Fibroblast of peridontal ligament (primary cell): ENCODE data around the gene ZNF655.

Experiments used
- DNase-seq: peaks from one replicate; pipeline ENCODE4 v3.0.0-alpha.2; 2010; ENCODE audit errors: extremely low read depth

ZNF655 gene

DNA sequence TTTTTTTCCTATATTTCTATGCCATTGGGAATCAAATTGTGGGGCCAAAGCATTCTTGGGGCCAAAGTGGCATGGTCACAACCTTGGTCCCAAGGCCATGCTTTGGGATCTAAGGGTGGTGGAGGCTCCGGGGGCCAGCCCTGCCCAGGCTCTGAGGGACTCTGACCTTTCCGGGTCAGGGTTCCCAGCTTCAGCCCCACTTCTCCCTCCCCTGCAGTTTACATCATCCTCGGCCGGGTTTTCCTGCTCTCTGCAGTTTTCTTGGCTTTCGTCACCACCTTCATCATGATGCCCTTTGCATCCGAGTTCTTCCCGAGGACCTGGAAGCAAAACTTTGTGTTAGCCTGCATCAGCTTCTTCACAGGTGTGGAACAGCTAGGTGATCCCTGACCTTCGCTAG lies 48.1 kb downstream of the ZNF655 start:
- no peak for DNase-seq

DNA sequence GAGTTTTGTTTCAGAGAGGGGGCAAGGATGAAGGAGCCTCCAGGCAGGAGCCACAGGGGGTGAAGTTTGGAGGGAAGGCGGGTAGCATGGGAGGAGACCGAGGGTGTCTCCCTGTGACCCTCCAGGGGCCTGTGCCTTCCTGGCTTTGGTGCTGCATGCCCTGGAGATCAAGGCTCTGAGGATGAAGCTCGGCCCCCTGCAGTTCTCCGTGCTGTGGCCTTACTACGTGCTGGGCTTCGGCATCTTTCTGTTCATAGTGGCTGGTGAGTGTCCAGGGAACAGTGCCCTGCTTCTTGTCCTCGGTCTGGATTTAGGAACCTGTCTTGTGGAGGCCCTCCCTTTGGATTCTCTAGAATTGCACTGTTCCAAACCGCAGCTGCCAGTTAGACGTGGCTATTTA lies 49.1 kb downstream of the ZNF655 start:
- DNase-seq: no peak

DNA sequence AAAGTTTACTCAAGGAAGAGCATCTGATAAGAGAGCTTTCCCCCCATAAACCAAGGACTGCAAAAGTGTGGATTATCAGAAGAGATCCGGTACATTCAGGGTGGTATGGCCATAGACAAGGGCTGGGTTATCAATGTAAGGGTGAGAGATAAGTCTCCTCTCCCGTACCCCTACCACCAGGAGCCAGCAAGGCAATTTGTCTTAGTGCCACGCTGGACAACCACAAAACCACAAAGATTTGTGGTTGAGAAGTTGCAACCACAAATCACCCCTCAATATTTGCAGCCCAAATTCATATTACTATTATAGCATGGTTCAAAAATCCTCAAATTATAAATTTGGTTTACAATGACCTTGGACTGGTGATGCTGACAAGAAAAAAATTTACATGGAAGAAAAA lies 56.1 kb downstream of the ZNF655 start:
- DNase-seq: no peak

DNA sequence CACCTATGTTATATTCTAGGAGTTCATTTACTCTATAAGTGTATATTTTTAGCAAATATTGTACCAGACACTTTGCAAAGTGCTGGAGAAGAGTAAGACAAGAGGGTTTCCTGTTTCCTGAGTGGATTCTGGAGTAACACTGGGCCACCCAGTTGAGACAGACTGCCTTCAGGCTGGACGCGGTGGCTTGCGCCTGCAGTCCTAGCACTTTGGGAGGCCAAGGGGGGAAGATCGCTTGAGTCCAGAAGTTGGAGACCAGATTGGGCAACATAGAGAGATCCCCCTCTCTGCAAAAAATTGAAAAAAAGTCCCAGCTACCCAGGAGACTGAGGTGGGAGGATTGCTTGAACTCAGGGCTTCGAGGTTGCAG lies 57.5 kb downstream of the ZNF655 start:
- no peak for DNase-seq

DNA sequence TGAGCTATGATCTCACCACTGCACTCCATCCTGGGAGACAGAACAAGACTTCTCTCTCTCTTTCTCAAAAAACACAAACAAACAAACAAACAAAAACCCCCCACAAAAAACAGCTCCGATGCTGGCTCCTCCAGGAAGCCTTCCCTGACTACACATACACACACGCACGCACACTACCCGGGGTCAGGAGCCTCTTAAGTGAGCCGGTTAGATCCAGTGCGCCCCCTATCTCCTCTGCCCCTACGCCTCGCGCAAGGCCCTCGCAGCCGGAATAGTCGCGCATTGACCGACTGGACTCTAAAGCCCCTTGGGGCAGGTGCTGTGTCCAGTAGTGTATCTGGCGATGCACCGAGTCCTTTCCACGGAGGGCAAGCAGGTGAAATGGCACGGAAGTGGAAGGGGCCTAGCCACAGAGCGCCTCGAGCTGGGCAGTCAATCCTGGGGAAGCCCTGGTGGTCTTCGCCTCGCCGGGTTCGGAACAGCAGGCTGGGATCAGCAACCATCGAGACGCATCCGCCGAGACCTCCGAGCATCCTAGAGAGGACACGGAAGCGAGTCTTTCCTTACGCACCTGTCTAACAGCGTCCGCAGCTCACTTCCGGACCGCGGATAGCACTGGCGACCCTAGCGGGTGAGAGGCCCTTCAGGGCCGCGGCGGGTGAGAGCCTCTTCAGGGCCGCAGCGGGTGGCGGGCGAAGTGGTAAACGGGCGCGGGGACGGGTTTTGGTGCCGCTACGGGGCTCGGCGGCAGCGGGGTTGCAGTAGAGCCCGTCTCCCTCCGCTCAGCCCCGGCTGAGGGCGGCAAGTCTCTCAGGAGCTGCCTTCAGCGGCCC lies 58.1 kb downstream of the ZNF655 start, which contains the start of gene ZSCAN25:
Gene ZSCAN25, plus strand, starts transcription at position 588 of the 833 bp plus-strand sequence. CDS start 2,661 bp downstream, outside the sequence.
- peak; percentile 92 for DNase-seq

DNA sequence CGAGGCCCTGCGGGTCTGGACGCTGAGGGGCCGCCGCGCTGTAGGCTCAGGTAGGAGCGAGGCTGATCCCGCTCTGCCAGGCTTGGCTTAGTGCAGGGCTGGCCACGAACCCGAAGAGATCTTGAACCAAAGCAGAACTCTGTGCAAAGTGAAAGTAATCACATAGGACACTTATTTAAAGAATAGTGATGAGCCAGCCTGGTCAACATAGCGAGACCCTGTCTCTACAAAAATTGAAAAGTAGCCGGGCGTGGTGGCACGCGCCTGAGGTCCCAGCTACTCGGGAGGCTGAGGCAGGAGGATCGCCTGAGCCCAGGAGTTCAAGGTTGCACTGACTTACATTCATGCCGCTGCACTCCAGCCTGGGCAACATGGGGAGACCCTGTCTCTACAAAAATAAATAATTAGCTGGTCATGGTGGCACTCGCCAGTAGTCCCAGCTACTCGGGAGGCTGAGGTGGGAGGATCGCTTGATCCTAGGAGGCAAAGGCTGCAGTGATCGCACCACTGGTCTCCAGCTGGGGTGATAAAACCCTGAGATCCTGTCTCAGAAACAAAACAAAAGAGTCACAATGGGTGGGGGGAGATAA lies 58.8 kb downstream of the ZNF655 start:
- no peak for DNase-seq

DNA sequence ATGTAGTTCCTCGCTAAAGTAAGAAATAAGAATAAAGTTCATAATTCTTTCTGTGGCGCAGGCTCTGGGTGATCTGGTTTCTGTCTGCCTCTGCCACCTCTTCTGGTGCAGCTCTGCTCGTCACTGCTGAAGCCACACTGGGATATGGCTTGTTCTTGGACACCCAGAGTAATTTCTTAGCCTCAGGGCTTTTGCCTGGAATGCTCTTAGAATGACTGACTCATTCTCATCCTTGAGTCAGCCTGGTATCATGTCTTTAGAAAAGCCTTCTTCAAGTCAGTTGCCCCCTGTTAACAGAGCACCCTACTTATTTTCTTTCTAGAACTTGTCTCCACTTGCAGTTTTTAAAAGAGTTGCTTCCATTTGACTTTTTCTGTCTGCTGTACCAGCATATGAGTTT lies 60.3 kb downstream of the ZNF655 start:
- peak; percentile 2 for DNase-seq

DNA sequence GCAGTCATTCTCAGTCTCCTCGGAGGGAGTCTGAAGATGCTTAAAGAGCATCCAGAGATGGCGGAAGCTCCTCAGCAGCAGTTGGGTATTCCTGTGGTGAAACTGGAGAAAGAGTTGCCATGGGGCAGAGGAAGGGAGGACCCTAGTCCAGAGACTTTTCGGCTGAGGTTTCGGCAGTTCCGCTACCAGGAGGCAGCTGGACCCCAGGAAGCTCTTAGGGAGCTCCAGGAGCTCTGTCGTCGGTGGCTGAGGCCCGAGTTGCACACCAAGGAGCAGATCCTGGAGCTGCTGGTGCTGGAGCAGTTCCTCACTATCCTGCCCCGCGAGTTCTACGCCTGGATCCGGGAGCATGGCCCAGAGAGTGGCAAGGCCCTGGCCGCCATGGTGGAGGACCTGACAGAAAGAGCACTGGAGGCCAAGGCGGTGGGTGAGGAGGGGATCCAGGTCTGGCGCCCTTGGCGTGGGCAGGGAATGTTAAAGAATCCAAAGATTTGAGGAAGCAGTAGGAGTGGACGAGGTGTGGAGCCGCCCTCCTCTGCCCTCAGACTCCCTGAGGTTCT lies 61.2 kb downstream of the ZNF655 start:
- no peak for DNase-seq

DNA sequence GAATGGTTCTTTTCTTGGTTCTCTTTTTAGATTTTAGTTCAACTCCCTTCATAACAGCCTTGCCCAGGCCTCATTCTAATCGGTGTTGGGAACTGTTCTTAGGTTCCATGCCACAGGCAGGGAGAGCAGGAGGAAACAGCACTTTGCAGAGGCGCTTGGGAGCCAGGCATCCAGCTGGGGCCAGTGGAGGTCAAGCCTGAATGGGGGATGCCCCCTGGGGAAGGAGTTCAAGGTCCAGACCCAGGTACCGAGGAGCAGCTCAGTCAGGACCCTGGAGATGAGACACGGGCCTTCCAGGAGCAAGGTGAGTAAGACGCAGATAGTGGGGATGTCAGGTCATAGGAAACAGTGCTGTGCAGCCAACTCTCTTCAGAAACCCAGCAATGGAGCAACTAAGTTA lies 62.8 kb downstream of the ZNF655 start:
- no peak for DNase-seq

DNA sequence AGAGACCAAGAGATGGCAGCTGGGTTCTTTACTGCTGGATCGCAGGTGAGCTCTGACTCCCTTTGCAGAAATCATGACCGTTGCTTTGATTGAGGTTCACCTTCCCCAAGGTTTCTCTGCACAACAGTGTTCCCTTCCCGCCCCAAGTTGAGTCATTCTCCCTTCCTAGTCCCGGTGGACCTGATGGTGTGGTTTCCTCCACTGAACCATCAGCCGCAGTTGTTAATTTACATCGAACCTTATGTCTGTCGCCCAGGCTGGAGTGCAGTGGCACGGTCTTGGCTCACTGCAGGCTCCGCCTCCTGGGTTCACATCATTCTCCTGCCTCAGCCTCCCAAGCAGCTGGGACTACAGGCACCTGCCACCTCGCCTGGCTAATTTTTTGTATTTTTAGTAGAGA lies 64.2 kb downstream of the ZNF655 start:
- no peak for DNase-seq

DNA sequence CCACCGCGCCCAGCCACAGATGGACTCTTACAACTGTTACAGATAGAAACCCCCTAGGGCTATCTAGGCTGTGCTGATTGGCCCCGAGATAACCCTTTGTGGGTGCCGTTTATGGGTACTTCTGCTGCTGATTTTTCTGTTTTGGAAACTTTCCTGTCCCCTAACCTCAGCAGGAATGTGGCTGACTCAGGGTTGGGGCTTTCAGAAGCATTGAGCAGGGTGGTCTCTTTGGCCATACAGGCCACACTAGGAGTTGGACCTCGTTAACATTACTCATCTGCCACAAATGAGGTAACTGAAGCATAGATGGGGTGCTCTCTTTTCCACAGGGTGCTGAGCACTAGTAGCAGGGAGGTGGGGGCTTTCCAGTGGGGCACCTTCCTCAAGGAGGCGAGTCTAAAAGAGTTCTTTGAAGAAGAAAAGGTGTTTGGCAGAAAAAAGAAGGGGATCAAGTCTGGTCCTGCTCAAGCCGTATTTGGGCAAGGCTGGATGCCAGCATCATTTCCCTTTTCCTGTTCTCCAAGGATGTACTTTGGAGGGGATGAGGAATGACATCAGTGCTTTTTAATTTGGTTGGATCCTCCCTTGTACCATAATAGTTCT lies 64.8 kb downstream of the ZNF655 start:
- DNase-seq: no peak

DNA sequence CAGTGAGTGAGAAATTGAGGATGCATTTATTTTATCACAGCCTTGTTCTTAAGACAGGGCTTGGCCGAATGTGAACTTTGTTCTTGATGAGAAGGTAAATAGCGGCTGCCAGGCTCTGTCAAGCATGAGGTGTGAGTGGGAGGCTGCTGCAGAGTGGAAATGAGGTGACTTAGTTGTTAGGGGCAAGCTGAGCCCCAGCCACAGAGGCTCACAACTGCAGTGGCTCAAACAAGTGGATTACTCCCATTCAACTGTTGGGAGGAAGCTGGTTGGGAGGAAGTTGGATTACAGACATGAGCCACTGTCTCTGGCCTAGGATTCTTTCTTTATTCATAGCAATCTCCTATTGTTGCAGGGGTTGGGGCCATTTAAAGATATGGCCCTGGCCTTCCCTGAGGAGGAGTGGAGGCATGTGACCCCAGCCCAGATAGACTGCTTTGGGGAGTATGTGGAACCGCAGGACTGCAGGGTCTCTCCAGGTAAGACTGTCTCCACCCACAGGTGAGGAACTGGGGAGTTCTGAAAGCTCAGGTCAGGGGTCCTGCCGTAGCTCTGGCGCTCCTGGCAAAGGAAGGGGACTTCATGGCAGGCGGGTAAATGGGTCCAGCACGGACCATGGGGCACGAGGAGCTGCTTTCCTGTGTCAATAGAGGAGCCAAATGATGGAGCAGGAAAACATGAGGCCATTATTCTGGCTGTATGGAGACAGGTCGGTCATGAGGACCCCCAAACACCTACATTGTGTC lies 65.4 kb downstream of the ZNF655 start:
- DNase-seq: no peak

DNA sequence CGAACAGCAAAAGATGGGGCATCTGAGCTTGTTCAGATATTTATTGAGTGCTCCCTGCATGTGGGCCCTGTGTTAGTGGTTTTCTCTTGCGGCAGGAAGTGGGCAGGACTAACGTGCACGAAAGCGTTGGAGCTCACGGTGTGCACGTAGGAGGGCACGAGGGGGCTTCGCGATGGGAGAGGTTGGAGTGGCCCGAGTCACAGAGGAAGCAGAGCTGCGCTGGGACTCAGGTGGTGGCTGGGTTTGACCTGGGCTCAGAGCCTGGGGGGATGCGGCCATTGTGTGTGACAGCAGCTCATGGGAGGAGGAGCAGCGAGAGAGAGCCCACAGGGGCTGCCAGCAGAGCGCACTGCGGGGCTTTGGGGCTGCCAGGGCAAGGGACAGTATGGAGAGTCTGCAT lies 66.0 kb downstream of the ZNF655 start:
- DNase-seq: no peak

DNA sequence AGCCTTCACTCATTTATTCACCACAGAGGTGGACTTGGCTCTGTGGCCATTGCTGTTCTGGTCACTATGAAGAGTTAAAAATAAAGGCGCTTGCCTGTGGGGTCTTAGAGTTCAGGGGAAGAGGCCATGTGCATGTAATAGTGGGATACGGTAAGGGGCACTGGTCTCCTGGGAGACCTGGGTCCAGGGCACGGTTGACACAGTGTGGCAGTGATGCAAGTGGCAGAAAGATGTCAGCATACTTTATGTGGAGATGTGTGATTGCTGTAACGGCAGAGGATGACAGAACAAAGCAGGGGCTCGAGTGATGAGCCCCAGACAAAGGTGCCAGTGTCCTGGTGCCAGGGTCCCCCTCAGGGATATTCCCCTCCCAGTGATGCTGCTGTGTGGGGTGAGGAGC lies 66.9 kb downstream of the ZNF655 start:
- no peak for DNase-seq

DNA sequence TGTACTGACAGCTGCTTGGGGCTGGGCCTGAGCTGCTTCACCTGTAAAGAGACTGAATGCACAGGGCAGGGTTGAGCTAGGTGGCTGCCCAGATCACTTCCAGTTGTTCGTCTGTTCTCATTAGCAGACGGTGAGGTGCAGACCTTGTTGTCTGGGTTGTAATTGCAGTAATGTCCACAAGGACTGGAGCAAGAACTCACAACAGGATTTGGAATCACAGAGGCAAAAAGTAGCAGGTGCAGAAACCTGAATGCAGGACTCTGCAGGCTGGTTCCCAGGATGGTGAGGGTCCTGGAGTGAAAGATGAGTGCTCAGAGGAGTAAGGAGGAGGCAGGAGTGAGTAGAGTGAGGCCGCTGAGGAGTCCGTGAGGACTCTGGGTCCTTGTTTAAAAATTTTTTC lies 67.5 kb downstream of the ZNF655 start:
- DNase-seq: no peak
